BE2C (cell line): ENCODE results near the gene FAM120C.

ENCODE experiments used
- DNase-seq: peaks from one replicate; pipeline ENCODE4 v3.0.0-alpha.2; 2020
- H3K27me3 ChIP-seq: fragments of 250-450 bp; sonication (Bioruptor Pico); 2 replicates; pipeline ENCODE4 v1.5.1; 2020; ENCODE audit warnings: mild to moderate bottlenecking
- H3K36me3 ChIP-seq: fragments of 250-450 bp; sonication (Bioruptor Pico); 2 replicates; pipeline ENCODE4 v1.5.1; 2020; ENCODE audit warnings: mild to moderate bottlenecking
- H3K4me1 ChIP-seq: fragments of 250-450 bp; sonication (Bioruptor Pico); 2 replicates; pipeline ENCODE4 v1.5.1; 2020
- H3K4me3 ChIP-seq: 2 replicates; pipeline ENCODE4 v1.5.1; 2011; ENCODE audit warnings: low read depth, low read length
- H3K9me3 ChIP-seq: fragments of 250-450 bp; sonication (Bioruptor Pico); 2 replicates; pipeline ENCODE4 v1.5.1; 2020
- CTCF ChIP-seq: IDR thresholded peaks from 2 replicates; pipeline ENCODE4 v1.5.1; 2012; ENCODE audit warnings: mild to moderate bottlenecking, low read depth, low read length

Gene FAM120C

GRCh38 chrX:54116391-54116790, 66.7 kb downstream of the FAM120C start:
- no peaks in the 10 kb centered on the region for H3K4me1 ChIP-seq
- no peaks in the 10 kb centered on the region for H3K27me3 ChIP-seq
- DNase-seq = no peak
- TF ChIP-seq CTCF = no peak
- H3K9me3 ChIP-seq = no peaks in the 10 kb centered on the region
- H3K4me3 ChIP-seq = no peak overlapping the region
- H3K36me3 ChIP-seq = no peaks in the 10 kb centered on the region

GRCh38 chrX:54093571-54093970, 89.5 kb downstream of the FAM120C start:
- no peaks in the 10 kb centered on the region for H3K9me3 ChIP-seq
- TF ChIP-seq CTCF = no peak
- H3K27me3 ChIP-seq = no peaks in the 10 kb centered on the region
- no peak overlapping the region for H3K4me3 ChIP-seq
- DNase-seq = no peak
- H3K36me3 ChIP-seq = no peaks in the 10 kb centered on the region
- no peaks in the 10 kb centered on the region for H3K4me1 ChIP-seq

GRCh38 chrX:54093159-54093558, 89.9 kb downstream of the FAM120C start:
- H3K4me1 ChIP-seq = no peaks in the 10 kb centered on the region
- no peak for DNase-seq
- H3K36me3 ChIP-seq = no peaks in the 10 kb centered on the region
- TF ChIP-seq CTCF = no peak
- H3K27me3 ChIP-seq = no peaks in the 10 kb centered on the region
- H3K9me3 ChIP-seq = no peaks in the 10 kb centered on the region
- no peak overlapping the region for H3K4me3 ChIP-seq

- Histone ChIP-seq H3K4me3 (no peak overlapping the region), H3K27me3 (no peaks in the 10 kb centered on the region), H3K4me1 (no peaks in the 10 kb centered on the region), H3K36me3 (no peaks in the 10 kb centered on the region), H3K9me3 (no peaks in the 10 kb centered on the region)
- TF ChIP-seq CTCF = no peak
- no peak for DNase-seq
Observed at GRCh38 chrX:54090880-54091279, 92.2 kb downstream of the FAM120C start.

GRCh38 chrX:54089191-54089590, 93.9 kb downstream of the FAM120C start:
- no peaks in the 10 kb centered on the region for H3K36me3 ChIP-seq
- H3K9me3 ChIP-seq = no peaks in the 10 kb centered on the region
- no peak for TF ChIP-seq CTCF
- no peaks in the 10 kb centered on the region for H3K27me3 ChIP-seq
- DNase-seq = no peak
- no peaks in the 10 kb centered on the region for H3K4me1 ChIP-seq
- H3K4me3 ChIP-seq = no peak overlapping the region

GRCh38 chrX:54087661-54088060, 95.4 kb downstream of the FAM120C start:
- Histone ChIP-seq H3K4me1 (no peaks in the 10 kb centered on the region), H3K4me3 (no peak overlapping the region), H3K27me3 (no peaks in the 10 kb centered on the region), H3K9me3 (no peaks in the 10 kb centered on the region), H3K36me3 (no peaks in the 10 kb centered on the region)
- TF ChIP-seq CTCF = no peak
- DNase-seq = peak; percentile 67
